HG03439 (cell line): ENCODE measurements around the gene CHST10.
"Not testable (repeated sequence)": the region's sequence is repeated elsewhere in the genome, so short reads cannot be mapped to it uniquely, and the experiment has no call there.

ENCODE experiments used
- ATAC-seq: cut with Tn5 transposase; IDR thresholded peaks from one replicate; pipeline ENCODE4 v1.9.1; 2021; ENCODE audit warnings: mild to moderate bottlenecking, moderate library complexity; ENCODE audit not compliant: unreplicated experiment

The CHST10 gene, protein sequence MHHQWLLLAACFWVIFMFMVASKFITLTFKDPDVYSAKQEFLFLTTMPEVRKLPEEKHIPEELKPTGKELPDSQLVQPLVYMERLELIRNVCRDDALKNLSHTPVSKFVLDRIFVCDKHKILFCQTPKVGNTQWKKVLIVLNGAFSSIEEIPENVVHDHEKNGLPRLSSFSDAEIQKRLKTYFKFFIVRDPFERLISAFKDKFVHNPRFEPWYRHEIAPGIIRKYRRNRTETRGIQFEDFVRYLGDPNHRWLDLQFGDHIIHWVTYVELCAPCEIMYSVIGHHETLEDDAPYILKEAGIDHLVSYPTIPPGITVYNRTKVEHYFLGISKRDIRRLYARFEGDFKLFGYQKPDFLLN

DNA sequence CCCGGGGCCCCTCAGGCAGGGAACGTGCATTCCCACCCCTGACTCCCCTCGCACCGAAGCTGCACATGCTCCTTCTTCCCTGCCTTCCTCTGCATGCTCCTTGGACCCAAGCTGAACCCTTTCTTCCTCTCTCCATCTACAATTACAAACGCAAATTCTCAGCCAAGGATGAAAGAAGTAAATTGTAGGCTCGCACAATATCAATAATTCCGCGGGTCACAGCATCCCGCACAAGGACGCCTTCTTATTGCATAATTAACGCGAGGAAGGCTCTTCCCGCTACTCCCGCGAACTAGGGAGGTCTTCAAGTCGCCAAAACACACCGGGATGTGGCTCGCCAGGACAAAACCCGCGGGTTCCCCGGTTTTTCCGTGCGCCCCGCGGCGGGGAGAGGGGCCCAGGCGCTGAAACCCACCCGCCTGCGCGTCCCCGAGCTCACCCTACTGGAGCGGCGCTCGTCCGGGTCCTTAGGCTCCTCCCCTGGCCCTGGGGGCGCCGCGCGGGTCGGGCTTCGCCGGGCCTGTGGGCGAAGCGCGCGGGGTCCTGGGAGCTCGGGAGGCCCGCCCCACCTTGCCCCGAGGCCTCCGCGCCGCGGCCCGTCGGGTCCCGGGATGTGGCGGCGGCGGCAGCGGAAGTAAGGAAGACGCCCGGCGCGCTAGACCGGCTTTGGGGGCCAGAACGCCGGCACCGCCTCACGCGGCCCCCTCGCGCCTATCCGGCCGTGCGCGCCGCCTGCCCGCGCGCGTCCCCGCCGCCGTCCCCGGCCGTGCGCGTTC lies at the start of gene CHST10:
TSS of gene CHST10 (minus strand) at position 734 of the 776 bp plus-strand sequence. CDS start 10,993 bp downstream, outside the sequence.
- ATAC-seq, result peak; percentile 83

DNA sequence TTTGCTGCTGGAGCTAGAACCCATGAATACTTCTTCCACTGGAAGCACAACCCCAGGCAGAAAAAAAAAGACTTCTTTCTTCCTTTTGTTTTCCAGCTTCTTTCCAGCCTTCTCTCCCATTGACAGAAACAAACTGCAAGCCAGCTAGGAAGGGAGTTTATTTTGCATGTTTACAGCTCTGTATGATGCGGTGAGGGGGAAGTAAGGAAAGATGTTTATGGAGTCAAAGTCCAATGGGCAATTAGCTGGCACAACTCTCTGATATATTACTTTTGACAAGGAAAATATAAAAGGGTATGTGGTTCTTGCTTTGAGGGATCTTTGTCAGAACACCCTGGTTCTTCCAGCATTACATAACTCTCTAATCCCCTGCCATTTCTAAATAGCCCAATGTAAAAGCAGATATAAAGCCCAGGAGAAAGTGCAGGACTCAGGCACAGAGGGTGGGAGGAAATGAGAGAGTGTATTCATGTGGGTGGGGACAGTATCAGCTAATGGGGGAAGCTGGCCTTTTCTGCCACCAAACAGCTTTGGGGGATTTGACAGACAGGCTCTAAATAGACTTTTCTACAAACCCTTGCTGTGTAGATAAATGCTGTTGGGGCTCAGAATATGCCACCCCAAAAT lies 43.5 kb upstream of the CHST10 start:
- no peak for ATAC-seq

DNA sequence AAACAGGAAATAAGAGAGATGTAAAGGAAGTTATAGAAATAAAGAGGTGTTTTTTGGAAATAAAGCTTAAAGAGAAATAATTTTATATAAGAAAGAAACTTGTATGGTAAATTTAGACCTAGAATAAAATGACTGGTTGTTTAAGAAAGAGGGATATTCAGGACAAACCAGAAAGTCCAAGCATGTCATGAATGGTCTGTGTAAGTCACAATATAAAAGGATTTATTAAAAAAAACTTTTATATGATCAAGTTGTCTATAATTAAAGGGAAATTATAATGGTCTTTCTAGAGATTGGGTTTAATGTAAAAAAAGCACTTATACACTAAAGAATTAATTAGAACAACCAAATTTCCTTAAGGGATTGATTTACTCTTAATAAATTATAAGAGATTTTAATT lies 38.9 kb upstream of the CHST10 start:
- not testable (repeated sequence) for ATAC-seq

DNA sequence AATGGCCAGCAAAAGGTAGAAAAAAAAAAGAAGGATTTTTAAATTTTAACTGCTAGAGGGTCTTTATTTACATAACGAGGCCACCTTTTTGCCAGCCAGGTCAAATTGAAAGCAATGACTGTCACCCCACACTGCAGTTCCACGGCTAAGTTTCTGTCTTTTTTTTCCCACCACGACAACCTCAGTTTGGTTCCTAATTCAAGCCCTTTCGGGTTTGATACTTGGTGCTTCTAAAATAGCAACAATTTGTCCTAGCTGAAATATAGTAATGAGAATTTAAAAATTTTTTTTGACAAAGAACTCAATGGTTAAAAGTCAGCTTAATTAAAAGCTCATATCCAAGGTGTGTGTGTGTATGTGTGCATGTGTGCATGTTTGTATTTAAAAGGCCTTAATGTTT lies 36.4 kb upstream of the CHST10 start:
- ATAC-seq, result no peak

DNA sequence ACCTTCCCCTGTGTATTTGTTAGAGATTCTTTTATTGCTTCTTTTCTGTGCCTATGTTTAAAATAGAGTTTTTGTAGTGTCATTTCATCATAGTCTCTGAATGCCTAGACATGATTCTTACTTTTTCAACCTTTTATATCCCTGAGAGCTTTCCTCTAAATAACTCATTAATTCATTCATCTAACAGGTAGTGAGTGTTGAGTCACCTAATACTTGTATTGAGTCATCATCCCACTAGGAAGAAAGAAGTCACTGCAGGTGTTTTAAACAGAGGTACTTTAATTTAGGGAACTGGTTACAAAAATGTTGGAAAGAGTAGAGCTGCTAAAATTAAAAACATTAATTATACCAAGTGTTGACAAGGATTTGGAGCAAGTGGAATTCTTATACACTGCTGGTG lies 34.3 kb upstream of the CHST10 start:
- ATAC-seq, result no peak

DNA sequence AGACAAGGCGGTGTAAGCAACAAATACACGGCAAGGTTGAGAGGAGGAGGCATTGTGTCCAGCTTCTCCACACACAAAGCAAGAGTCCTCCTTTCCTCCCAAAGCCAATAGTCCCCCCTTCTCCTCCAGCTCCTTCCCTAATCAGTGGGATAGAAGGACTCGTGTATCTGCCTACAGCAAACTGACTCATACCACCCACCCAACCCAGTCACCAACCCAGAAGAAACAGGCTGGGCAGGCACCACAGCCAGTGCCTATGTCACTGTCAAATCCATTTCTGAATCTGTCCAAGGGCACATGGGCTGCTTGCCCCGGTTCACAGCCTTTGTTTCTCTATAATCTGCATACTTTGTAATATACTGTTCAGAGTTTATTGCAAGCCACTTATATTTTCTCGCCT lies 33.6 kb upstream of the CHST10 start:
- ATAC-seq, result no peak

DNA sequence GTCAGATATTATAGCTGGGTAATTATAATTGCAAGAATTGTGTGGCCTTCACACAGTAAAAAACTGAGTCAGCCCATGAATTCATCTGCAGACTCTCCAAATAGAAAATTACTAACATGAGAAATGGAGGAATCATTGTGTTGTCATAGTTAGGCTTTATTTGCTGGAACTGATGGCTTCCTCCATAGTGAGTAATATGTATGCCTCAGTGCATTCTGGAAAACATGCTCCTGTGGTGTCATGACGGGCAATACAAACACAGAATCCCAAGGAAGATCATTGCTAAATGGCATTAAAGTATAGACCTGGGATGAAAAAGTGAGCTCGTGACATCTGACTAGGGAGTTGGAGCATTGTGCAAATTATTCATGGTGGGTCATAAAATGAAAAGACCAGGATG lies 29.2 kb upstream of the CHST10 start:
- no peak for ATAC-seq

DNA sequence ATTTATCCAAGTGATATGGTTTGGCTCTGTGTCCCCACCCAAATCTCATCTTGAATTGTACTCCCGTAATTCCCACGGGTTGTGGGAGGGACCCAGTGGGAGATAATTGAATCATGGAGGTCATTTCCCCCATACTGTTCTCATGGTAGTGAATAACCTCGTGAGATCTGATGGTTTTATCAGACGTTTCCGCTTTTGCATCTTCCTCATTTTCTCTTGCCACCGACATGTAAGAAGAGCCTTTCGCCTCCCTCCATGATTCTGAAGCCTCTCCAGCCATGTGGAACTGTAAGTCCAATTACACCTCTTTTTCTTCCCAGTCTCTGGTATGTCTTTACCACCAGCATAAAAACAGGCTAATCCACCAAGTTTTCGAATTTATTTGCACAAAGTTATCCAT lies 20.3 kb upstream of the CHST10 start:
- no peak for ATAC-seq

DNA sequence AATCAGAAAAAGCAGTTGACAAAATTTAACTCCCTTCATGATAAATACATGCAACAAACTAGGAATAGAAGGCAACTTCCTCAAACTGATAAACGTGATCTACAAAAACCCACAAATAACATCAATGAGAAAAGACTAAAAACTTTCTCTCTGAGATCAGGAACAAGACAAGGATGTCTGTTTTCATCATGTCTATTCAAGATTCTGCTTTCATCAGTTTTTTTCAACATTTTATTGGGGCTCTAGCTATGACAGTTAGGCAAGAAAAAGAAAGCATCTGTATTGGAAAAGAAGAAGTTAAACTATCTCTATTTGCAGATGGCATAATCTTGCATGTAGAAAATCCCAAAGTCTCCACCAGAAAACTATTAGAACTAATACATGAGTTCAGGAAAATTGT lies 12.3 kb upstream of the CHST10 start:
- no peak for ATAC-seq

DNA sequence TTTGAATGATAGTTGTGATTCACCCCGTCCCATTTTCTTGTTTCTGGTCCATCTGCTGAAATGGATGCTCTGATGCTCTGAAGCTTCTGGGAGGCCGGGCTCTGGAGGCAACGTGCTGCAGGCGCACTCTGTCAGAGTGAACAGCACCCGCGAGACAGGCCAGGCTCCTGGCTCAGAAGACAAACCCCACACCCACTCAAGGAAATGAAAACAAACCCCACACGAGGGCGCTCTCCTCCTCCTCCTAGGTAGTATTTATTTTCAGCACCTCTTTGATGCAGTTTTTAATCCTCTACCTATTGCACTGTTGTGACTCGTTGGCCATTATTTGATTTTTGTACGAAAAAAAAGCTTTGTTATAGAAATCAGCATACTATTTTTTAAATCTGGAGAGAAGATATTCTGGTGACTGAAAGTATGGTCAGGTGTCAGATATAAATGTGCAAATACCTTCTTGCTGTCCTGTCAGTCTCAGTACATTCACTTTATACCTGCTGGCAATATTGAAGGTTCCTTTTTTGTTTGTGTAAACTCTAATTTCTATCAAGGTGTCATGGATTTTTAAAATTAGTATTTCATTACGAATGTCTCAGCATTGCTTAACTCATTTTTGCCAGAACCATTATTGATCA lies 10.3 kb upstream of the CHST10 start:
- ATAC-seq, result no peak

DNA sequence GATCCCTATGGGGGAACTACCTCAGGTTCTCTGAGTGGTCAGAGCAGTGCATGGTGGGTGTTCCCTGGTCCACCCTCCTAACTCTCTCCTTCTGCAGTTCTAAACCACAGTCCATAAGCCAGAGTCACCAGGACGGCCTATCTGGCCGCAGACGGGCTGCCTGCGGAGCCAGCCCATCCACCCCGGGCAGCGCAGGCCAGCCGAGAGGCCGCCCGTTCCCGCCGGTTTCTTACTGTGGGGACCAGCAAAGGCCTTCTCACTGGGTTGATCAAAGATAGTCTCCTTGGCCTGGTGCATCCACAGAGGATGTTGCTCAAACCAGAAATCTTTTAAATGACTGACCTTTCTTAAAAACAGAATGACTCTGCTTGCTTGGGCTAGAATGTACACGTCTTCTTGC lies 9.6 kb upstream of the CHST10 start:
- no peak for ATAC-seq

DNA sequence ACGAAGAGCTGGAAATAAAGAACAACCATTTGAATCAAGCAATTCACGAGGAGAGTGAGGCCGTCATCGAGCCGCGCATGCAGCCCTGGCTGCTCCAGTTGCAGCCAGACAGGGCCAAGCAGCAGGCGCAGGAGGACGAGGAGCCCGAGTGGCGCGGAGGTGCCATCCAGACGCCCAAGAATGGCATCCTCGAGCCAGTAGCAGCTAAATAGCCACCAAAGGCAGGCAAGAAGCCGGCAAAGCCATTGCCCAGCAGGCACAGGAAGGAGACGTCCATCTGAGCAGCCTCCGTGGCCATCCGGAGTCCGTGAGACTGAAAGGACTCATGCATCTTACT lies 8.9 kb upstream of the CHST10 start:
- ATAC-seq, result no peak

DNA sequence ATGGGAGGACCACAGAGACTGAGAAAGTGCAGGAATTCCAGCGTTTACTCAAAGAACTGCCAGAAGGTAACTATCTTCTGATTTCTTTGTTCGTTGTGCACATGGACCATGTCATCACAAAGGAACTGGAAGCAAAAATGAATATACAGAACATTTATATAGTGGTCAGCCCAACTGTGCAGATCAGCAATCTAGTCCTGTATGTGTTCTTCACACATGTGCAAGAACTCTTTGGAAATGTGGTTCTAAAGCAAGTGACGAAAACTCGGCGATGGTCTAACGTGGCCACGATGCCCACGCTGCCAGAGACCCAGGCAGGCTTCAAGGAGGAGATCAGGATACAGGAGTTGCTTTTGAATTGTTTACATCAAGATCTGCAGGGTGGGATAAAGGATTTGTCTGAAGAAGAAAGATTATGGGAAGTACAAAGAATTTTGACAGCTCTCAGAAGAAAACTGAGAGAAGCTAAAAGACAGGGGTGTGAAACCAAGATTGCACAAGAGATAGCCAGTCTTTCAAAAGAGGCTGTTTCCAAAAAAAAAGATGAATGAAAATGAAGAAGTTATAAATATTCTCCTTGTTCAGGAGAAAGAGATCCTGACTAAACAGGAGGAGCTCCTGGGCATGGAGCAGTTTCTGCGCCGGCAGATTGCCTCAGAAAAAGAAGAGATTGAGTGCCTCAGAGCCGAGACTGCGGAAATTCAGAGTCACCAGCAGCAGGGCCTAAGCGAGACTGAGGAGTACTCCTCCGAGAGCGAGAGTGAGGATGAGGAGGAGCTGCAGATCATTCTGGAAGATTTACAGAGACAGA lies 8.3 kb upstream of the CHST10 start:
- no peak for ATAC-seq

DNA sequence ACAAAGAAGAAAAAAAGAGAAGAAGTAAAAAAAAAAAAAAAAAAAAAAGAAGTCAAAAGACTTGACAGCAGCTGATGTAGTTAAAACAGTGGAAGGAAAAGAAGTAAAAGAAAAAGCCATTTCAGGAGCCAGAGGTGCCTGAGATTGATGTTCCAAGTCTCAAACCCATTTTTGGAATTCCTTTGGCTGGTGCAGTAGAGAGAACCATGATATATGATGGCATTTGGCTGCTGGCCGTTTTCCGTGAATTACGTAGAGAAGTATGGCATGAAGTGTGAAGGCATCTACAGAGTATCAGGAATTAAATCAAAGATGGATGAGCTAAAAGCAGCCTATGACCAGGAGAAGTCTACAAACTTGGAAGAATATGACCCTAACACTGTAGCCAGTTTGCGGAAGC lies 7.6 kb upstream of the CHST10 start:
- ATAC-seq, result no peak

DNA sequence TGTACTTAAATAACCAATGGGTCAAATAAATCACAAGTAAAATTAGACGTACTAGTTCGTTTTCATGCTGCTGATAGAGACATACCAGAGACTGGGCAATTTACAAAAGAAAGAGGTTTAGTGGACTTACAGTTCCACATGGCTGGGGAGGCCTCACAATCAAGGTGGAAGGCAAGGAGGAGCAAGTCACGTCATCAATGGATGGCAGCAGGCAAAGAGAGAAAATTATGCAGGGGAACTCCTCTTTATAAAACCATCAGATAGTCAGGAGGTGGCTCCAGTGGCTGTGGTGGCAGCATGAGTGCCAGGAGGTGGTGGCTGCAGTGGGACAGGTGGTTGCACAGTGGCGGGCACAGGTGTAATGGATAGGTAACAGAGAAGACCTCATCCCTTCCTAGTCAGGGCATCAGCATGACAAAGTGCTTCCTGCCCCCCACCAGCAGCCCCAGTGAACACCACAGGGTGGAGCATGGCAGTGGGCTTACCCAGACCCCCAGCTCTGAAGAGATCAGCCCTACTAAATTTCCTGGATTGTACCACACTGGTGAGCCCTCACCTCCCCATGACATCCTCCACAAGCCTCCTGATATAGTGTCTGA lies 6.9 kb upstream of the CHST10 start:
- ATAC-seq, result no peak

DNA sequence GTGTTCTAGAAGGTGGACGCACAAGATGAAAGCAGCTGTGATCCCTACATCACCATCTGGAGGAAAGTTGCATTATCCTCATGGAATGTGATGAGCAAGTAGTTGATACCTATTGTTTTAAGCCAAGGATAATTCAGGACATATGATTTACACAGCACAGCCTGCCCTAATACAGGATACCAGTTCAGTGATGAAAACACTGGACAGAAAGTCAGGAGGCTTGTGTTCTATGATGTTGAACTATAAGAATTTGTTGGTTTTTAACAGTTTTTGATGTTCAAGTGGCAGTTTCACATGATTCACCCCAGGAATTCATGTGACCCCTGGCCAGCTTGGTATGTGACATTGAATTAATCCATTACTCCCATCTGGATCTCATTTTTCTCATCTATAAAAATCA lies 6.2 kb upstream of the CHST10 start:
- no peak for ATAC-seq

DNA sequence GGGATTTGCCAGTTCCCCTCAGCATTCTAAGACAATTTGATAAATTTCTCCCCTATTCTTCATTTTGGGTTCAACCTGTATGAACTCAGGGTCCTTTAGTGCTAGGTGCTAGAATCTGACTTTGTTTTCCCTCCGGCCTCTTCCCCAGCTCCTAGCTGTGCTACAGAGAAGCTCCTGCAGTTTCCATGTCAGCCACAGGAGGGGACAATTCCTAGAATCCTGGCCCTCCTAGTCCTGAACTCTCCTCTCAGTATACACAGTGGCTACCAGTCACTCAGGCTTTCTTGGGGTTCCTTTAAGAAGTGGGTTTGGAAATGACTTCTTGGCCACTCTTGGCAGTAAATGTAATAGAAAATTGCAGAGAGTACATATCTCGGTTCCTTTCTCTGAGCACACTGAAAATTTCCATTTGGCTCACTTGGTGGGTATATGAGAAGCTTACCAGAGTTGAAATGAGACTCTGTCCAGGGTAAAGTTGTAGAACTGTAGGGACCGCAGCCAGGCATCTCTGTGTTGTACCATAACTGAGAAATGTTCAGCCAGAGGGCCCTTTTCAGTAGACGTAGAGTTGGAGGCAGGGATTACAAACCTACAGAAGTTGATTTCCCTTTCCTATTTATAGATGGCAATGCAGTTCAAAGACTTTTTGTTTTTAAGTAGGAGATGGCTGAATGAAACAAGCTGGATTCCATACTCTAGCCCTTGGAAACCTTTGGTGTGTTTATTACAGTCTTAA lies 5.0 kb upstream of the CHST10 start:
- no peak for ATAC-seq

DNA sequence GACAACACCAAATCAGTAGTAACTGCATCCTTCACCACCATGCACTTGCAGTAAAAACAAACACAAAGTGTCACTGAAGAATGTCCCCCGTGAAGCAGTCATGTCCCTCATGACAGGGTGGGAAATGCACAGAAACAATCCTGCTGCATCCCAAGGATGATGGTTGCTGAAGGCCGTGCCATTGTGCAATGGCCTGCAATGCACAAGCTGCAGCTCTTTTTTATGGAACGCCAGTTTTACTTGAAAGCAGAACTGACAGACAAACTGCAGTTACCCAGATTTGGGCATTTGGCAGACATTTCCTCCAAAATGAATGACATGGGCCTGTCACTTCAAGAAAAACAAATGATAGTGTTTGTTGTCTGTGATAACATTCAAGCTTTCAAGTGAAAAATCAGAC lies 2.4 kb upstream of the CHST10 start:
- no peak for ATAC-seq

DNA sequence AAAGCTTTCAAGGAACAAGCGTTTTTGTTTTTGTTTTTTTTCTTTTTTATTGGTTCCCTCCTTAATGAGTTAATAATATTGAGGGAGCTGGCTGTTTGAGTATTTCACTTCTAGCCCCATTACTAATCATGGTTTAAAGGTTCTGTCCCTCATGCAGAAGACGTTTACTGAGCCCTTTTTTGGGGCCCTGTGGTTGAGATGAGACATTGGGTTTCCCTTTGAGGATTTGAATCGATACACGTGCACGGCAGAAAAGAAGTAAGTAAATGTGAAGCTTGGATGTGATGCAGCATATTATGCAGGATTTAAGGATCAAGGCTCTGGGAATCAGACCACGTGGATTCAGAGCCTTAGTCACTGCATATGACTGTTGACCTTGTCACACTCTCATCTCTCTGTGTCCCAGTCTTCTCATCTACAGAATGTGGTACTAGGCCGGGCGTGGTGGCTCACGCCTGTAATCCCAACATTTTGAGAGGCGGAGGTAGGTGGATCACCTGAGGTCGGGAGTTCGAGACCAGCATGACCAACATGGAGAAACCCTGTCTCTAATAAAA lies 1.0 kb upstream of the CHST10 start:
- no peak for ATAC-seq
